ENCODE results near the gene CDKN1A.

Gene CDKN1A

GRCh38 chr6:36729161-36729524 is 50.6 kb downstream of the CDKN1A start:
- Mint-ChIP-seq H3K36me3 (ENCODE audit: insufficient read depth) (no peaks in the 10 kb centered on the region), H3K27ac (no peak overlapping the region), H3K9me3 (no peaks in the 10 kb centered on the region), H3K4me1 (ENCODE audit: low read depth in 2 of 2) (peaks cover 13 to 21% of the 10 kb centered on the region in 2 donors), H3K27me3 (no peaks in the 10 kb centered on the region), H3K4me3 (no peak overlapping the region)
- DNase-seq (no peak), ATAC-seq (replicated peaks) (no peak)

- no peak overlapping the region for H3K27ac Mint-ChIP-seq
- H3K9me3 Mint-ChIP-seq: no peaks in the 10 kb centered on the region
- no peaks in the 10 kb centered on the region for H3K36me3 Mint-ChIP-seq (ENCODE audit: insufficient read depth)
- no peaks in the 10 kb centered on the region for H3K27me3 Mint-ChIP-seq
- H3K4me1 Mint-ChIP-seq (ENCODE audit: low read depth in 2 of 2): peaks cover 14 to 17% of the 10 kb centered on the region in 2 donors
- no peak overlapping the region for H3K4me3 Mint-ChIP-seq
- ATAC-seq (replicated peaks) (no peak), DNase-seq (no peak)
Observed at GRCh38 chr6:36730424-36731380, 52.2 kb downstream of the CDKN1A start.

GRCh38 chr6:36731622-36732310 is 53.3 kb downstream of the CDKN1A start:
- Mint-ChIP-seq H3K4me3 (no peak overlapping the region), H3K4me1 (ENCODE audit: low read depth in 2 of 2) (peaks cover 14 to 17% of the 10 kb centered on the region in 2 donors), H3K27ac (no peak overlapping the region), H3K9me3 (no peaks in the 10 kb centered on the region), H3K36me3 (ENCODE audit: insufficient read depth) (no peaks in the 10 kb centered on the region), H3K27me3 (no peaks in the 10 kb centered on the region)
- DNase-seq: no peak
- no peak for ATAC-seq (replicated peaks)

- no peak overlapping the region for H3K27ac Mint-ChIP-seq
- no peaks in the 10 kb centered on the region for H3K27me3 Mint-ChIP-seq
- DNase-seq: no peak
- no peaks in the 10 kb centered on the region for H3K36me3 Mint-ChIP-seq (ENCODE audit: insufficient read depth)
- H3K4me3 Mint-ChIP-seq: no peak overlapping the region
- no peak for ATAC-seq (replicated peaks)
- no peaks in the 10 kb centered on the region for H3K9me3 Mint-ChIP-seq
- peaks cover 4 to 5% of the 10 kb centered on the region in 2 donors for H3K4me1 Mint-ChIP-seq (ENCODE audit: low read depth in 2 of 2)
Observed at GRCh38 chr6:36733300-36733699, 54.8 kb downstream of the CDKN1A start.

GRCh38 chr6:36734486-36735060 is 56.1 kb downstream of the CDKN1A start:
- Mint-ChIP-seq H3K27ac (peak overlapping the region; percentile 69 to 86), H3K27me3 (no peaks in the 10 kb centered on the region), H3K4me3 (peak overlapping the region; percentile 65 to 66), H3K9me3 (no peaks in the 10 kb centered on the region), H3K4me1 (ENCODE audit: low read depth in 2 of 2) (peaks cover 4% of the 10 kb centered on the region in 2 donors), H3K36me3 (ENCODE audit: insufficient read depth) (no peaks in the 10 kb centered on the region)
- DNase-seq: no peak
- ATAC-seq (replicated peaks): no peak

GRCh38 chr6:36735110-36736071 is 56.9 kb downstream of the CDKN1A start:
- H3K4me3 Mint-ChIP-seq: peak overlapping the region; percentile 65 to 66
- no peaks in the 10 kb centered on the region for H3K36me3 Mint-ChIP-seq (ENCODE audit: insufficient read depth)
- no peaks in the 10 kb centered on the region for H3K9me3 Mint-ChIP-seq
- H3K4me1 Mint-ChIP-seq (ENCODE audit: low read depth in 2 of 2): peaks cover 4% of the 10 kb centered on the region in 2 donors
- peak; percentile 91 for ATAC-seq (replicated peaks)
- DNase-seq: peak in 1 of 3 experiments; percentile 28
- no peaks in the 10 kb centered on the region for H3K27me3 Mint-ChIP-seq
- peak overlapping the region; percentile 69 to 86 for H3K27ac Mint-ChIP-seq
